GM19372 (cell line): ENCODE data around the gene TNNI2.
"Not testable (repeated sequence)": the region's sequence is repeated elsewhere in the genome, so short reads cannot be mapped to it uniquely, and the experiment has no call there.

Experiments used
- ATAC-seq: cut with Tn5 transposase; IDR thresholded peaks from one replicate; pipeline ENCODE4 v1.9.1; 2021; ENCODE audit warnings: mild to moderate bottlenecking, low read depth, moderate library complexity; ENCODE audit not compliant: unreplicated experiment

TNNI2 gene

DNA sequence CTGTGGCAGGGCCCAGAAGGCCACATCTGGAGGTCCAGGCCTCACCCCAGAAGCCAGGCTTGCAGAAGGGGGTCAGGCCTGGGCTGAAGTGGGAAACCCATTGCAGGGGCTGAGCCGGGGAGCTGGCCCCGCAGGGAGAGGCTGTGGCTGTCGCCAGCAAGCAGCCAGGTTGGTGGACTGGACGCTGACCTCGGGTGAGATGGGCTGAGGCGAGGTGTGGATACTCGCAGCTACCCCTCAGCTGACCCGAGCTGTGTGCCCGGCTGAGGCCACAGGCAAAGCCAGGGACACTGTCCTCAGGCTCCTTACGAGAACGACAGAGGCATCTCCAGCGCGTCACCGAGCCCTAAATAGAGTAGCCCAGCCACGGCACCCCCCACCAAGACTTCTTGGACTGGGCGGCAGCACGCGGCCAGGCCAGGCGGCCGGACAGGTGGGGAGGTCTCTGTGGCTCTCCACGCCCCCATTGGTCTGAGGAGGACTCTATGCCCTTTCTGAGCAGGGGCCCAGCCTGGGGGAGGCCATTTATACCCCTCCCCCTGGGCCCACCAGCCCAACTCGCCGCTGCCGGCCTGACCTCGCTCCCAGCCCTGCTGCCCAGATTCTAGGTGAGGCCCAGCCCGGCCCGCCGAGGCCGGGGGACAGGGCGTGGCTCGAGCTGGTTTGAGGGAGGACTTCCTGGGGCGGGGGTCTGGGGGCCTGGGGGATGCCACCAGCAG, at the start of gene TNNI2:
Gene TNNI2 (plus strand): TSS at position 556 of the 719 bp plus-strand sequence. CDS start 716 bp downstream, outside the sequence.
- no peak for ATAC-seq

DNA sequence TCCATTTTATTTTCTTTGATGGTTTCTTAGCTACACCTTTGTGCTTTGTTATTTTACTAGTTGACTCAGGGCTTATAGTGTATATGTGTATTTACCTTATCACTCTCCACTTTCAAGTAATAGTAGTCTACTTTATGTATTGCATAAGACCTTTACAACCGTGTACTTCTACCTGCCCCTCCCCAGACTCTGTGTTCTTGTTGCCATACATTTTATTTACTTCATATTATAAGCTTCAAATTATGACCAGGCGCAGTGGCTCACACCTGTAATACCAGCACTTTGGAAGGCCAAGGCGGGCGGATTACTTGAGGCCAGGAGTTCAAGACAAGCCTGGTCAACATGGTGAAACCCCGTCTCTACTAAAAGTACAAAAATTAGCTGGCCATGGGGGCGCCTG, 46.9 kb upstream of the TNNI2 start:
- no peak for ATAC-seq

DNA sequence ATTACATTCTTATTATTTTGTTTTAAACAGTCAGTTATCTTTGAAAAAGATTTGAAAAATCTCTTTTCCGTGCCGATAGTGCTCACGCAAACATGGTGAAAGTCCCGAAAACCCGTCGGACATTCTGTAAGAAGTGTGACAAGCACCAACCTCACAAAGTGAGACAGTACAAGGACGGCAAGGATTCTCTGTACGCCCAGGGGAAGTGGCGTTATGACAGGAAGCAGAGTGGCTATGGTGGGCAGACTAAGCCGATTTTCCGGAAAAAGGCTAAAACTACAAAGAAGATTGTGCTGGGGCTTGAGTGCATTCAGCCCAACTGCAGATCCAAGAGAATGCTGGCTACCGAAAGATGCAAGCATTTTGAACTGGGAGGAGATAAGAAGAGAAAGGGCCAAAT, 46.3 kb upstream of the TNNI2 start:
- no peak for ATAC-seq

DNA sequence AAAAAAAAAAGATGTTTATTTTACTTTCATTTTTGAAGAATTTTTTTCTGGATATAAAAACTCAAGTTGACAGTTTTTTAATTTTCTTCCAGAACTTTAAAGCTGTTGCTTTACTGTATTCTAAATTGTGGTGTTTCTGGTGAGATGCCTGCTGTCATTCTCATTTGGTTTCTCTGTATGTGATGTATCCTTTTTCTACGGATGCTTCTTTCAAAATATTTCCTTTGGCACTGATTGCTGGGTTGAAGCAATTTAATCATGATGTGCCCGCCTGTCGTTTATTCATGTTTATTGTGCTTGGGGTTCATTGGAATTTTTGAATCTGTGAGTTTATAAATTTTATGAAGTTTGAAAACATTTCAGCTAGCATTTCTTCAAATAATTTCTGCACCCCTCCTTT, 45.7 kb upstream of the TNNI2 start:
- ATAC-seq: no peak

GRCh38 chr11:1796413-1797011, 42.3 kb upstream of the TNNI2 start:
- ATAC-seq: no peak

- no peak for ATAC-seq
Measured at GRCh38 chr11:1797391-1798125, 41.2 kb upstream of the TNNI2 start.

DNA sequence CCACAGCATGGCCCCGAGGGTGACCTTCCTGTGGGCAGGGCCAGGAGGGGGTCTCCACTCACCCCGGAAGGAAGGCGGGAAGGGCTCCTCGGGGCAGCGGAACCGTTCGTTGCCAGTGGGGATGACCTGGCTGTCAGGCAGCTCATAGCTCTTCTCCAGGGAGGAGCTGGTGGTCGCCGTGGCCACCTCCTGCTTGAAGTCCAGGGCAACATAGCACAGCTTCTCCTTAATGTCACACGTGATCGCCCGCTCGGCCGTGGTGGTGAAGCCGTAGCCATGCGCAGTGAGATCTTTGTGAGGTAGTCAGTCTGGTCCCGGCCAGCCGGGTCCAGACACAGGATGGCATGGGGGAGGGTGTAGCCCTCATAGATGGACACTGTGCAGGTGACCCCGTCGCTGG, 35.5 kb upstream of the TNNI2 start:
- no peak for ATAC-seq

DNA sequence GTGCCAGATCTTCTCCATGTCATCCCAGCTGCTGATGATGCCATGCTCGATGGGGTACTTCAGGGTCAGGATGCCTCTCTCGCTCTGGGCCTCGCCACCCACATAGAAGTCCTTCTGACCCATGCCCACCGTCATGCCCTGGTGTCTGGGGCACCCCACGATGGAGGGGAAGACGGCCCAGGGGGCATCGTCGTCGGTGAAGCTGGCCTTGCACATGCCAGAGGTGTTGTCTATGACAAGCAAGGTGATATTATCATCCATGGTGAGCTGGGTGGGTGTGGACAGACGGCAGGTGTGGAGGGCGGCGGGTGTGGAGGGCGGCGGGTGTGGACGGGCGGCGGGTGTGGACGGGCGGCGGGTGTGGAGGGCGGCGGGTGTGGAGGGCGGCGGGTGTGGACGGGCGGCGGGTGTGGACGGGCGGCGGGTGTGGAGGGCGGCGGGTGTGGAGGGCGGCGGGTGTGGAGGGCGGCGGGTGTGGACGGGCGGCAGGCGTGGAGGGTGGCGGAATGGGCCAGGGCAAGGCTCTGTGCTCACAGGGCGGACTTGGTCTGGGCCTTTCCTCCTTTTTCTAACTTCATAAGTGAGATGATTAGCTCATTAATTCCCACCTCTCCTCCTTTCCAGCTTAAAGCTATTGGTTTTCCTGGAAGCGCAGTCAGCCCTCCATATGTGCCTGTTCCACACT, 34.8 kb upstream of the TNNI2 start:
- ATAC-seq: not testable (repeated sequence)

- ATAC-seq: no peak
Measured at GRCh38 chr11:1805525-1805924, 33.3 kb upstream of the TNNI2 start.

DNA sequence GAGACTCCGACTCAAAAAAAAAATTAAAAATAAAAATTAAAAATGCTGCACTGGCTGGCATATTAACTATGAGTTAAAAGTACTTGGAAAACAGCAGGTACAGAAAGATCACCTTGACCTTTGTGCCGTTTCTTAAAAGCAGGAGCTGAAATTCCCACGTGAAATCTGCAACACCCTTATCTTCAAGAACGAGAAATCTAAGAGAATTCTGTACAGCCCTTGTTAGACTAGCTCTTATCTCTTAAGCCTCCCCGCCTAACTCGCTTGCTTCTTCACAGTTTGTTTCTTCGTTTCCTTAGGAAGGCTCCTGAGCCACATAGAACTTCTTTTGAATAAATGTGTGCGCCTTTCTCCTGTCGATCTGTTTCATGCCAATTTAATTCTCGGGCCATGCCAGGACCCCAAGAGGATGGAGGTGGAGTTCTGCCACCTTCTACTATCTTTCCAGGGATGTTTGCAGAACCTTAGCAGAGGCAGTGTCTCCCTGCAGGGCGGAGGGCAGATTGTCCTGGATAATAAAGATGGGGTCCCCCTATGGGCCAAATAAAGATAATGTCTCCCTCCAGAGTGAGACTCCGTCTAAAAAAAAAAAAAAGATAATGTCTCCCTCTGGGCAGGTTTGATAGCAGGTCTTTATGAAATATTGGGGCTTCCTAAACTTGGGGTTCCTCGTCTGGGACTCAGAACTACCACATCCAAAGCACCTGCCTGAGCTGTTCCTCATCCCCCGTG, 31.4 kb upstream of the TNNI2 start:
- ATAC-seq: no peak

DNA sequence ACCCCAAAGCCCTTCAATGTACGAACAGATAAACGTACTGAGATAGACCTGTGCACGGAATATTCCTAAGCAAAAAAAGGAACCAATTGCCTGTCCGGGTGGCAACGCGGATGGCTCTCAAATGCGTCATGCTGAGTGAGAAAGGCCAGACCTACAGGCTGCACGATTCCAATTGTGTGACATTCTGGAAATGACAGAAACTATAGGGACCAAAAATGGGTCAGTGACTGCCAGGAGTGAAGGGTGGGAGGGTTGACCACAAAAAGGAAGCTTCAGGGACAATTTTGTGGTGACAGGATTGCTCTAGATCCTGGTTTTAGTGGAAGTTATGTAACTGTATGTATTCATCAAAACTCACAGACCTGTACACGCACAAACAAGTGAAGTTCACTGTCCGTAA, 28.0 kb upstream of the TNNI2 start:
- no peak for ATAC-seq

- no peak for ATAC-seq
Measured at GRCh38 chr11:1812274-1812673, 26.5 kb upstream of the TNNI2 start.

DNA sequence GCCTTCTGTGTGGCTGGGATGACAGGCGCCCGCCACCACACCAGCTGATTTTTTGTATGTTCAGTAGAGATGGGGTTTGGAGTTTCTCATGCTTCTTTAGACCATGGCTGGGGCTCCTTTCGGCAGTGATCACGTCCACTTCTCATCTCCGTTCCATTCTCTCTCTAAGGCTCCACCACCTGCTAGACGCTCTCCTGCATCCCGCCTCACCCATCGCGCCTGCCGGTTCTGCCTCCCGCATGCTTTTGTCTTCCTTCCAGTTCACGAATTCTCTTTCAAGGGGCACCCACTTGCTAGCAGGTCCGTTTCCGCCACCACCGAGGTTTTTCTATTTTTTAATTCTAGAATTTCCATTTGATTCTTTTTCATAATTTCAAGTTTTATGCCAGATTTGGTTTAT, 26.0 kb upstream of the TNNI2 start:
- no peak for ATAC-seq

DNA sequence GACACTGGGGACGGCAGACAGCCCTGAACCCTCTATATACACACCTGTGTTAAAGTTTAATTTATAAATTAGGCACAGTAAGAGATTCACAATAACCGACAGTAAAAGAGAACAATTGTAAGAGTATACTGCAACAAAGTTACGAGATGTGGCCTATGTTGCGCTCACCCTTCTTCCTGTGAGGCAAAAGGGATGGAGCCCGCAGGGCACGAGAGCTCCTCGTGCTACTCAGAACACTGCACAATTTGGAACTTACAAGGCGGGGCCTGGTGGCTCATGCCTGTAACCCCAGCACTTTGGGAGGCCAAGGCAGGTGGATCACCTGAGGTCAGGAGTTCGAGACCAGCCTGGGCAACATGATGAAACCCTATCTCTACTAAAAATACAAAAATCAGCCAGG, 25.4 kb upstream of the TNNI2 start:
- not testable (repeated sequence) for ATAC-seq

GRCh38 chr11:1814691-1815090, 24.1 kb upstream of the TNNI2 start:
- no peak for ATAC-seq

GRCh38 chr11:1815311-1815710, 23.5 kb upstream of the TNNI2 start:
- ATAC-seq: no peak

DNA sequence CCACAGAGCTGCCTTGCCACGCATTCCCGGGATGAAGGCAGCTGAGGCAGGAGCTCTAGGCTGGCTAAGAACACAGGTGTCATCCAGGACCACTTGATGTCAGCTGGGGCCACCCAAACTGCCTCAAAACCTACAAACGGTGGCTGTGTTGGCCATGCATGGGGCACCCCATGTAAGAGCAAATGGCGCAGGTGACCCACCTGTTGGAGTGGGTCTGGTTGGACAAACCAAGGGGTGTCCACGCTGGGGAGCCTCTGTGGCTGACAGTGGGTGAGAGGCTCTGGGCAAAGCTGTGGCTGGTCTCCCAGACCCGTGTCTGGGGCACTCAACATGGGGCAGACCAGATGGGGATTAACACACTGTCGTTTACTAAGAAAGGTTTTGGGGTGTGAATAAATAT, 23.0 kb upstream of the TNNI2 start:
- ATAC-seq: no peak

- ATAC-seq: no peak
Measured at GRCh38 chr11:1817000-1817399, 21.8 kb upstream of the TNNI2 start.

DNA sequence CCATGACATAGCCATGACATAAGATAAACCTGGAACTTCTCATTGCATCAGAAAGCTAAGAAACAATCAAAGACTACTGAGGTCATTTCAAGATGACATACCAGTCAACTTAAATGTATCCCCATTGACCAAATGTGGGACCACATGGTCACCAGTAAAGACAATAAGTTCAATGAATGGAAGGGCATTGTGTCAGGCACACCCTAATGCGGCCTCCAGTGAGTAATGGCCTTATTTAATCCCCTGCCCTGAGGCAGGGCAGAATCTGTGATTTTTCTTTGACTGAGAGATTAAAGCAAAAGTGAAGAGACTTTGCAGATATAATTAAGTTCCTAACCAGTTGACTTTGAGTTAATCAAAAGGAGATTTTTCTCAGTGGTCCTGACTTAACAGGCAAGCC, 21.3 kb upstream of the TNNI2 start:
- no peak for ATAC-seq

GRCh38 chr11:1819074-1819473, 19.7 kb upstream of the TNNI2 start:
- ATAC-seq: no peak
